NB4 (cell line): ENCODE results near the gene HGS.
"Not testable (repeated sequence)": the region's sequence is repeated elsewhere in the genome, so short reads cannot be mapped to it uniquely, and the experiment has no call there.

Source experiments
- MYC ChIP-seq: IDR thresholded peaks from 2 replicates; pipeline ENCODE4 v1.6.1; 2011; ENCODE audit warnings: low read depth, low read length
- POLR2A ChIP-seq: IDR thresholded peaks from 2 replicates; pipeline ENCODE4 v1.6.1; 2011; ENCODE audit warnings: mild to moderate bottlenecking; ENCODE audit not compliant: insufficient read length; ENCODE audit errors: extremely low read depth
- TF ChIP-seq, protein P1 (sequence below): IDR thresholded peaks from one replicate; pipeline ENCODE4 v1.5.1; 2012; ENCODE audit warnings: low read depth, low read length
- TF ChIP-seq, protein P2 (sequence below): IDR thresholded peaks from 2 replicates; pipeline ENCODE4 v1.6.1; 2011; ENCODE audit warnings: low read depth, low read length

- TF ChIP-seq, protein P1, sequence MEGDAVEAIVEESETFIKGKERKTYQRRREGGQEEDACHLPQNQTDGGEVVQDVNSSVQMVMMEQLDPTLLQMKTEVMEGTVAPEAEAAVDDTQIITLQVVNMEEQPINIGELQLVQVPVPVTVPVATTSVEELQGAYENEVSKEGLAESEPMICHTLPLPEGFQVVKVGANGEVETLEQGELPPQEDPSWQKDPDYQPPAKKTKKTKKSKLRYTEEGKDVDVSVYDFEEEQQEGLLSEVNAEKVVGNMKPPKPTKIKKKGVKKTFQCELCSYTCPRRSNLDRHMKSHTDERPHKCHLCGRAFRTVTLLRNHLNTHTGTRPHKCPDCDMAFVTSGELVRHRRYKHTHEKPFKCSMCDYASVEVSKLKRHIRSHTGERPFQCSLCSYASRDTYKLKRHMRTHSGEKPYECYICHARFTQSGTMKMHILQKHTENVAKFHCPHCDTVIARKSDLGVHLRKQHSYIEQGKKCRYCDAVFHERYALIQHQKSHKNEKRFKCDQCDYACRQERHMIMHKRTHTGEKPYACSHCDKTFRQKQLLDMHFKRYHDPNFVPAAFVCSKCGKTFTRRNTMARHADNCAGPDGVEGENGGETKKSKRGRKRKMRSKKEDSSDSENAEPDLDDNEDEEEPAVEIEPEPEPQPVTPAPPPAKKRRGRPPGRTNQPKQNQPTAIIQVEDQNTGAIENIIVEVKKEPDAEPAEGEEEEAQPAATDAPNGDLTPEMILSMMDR = not testable (repeated sequence)
- not testable (repeated sequence) for TF ChIP-seq POLR2A, MYC
- TF ChIP-seq, protein P2, sequence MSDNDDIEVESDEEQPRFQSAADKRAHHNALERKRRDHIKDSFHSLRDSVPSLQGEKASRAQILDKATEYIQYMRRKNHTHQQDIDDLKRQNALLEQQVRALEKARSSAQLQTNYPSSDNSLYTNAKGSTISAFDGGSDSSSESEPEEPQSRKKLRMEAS = not testable (repeated sequence)
These were observed 55.8 kb downstream of the HGS start for GRCh38 chr17:81739593-81739992.
